GM21529 (cell line): Measurements from ENCODE around the gene THAP7.
"Not testable (repeated sequence)": the region's sequence is repeated elsewhere in the genome, so short reads cannot be mapped to it uniquely, and the experiment has no call there.

Source experiments
- ATAC-seq: cut with Tn5 transposase; IDR thresholded peaks from one replicate; pipeline ENCODE4 v1.9.1; 2021; ENCODE audit not compliant: unreplicated experiment

The THAP7 gene

GRCh38 chr22:21013657-21014201 lies 11.8 kb upstream of the THAP7 start:
- ATAC-seq = no peak

- no peak for ATAC-seq
Measured at GRCh38 chr22:21012446-21013407, 10.8 kb upstream of the THAP7 start.

GRCh38 chr22:21010426-21011113 lies 8.7 kb upstream of the THAP7 start:
- ATAC-seq = no peak

- no peak for ATAC-seq
Measured at GRCh38 chr22:21009638-21010425, 7.9 kb upstream of the THAP7 start.

GRCh38 chr22:21009208-21009607 lies 7.3 kb upstream of the THAP7 start:
- not testable (repeated sequence) for ATAC-seq

- ATAC-seq = no peak
Measured at GRCh38 chr22:21003782-21004181, 1.9 kb upstream of the THAP7 start.

- no peak for ATAC-seq
Measured at GRCh38 chr22:21000987-21001600, 824 bp downstream of the THAP7 start.

- no peak for ATAC-seq
Measured at GRCh38 chr22:21000207-21000986, 1.5 kb downstream of the THAP7 start.

- ATAC-seq = no peak
Measured at GRCh38 chr22:20999350-21000206, 2.3 kb downstream of the THAP7 start.

GRCh38 chr22:20998411-20999336 lies 3.2 kb downstream of the THAP7 start:
- ATAC-seq = no peak

GRCh38 chr22:20997536-20998257 lies 4.2 kb downstream of the THAP7 start:
- no peak for ATAC-seq

- no peak for ATAC-seq
Measured at GRCh38 chr22:20996598-20997535, 5.1 kb downstream of the THAP7 start.

GRCh38 chr22:20996031-20996410 lies 5.9 kb downstream of the THAP7 start:
- no peak for ATAC-seq

- ATAC-seq = no peak
Measured at GRCh38 chr22:20995329-20996030, 6.4 kb downstream of the THAP7 start.

GRCh38 chr22:20994902-20995241 lies 7.0 kb downstream of the THAP7 start:
- ATAC-seq = no peak
